COLO668 (cell line): Measurements from ENCODE around the gene RAI14.
"Not testable (repeated sequence)": the region's sequence is repeated elsewhere in the genome, so short reads cannot be mapped to it uniquely, and the experiment has no call there.

Experiments used
- DNase-seq: peaks from one replicate; lab custom pipeline; 2025; ENCODE audit not compliant: unreplicated experiment; lab: John Stamatoyannopoulos, UW

The RAI14 gene

GRCh38 chr5:34697308-34698108 lies 41.4 kb downstream of the RAI14 start:
- no peak for DNase-seq

GRCh38 chr5:34698109-34698419 lies 41.9 kb downstream of the RAI14 start:
- DNase-seq = no peak

GRCh38 chr5:34698754-34699153 lies 42.6 kb downstream of the RAI14 start:
- DNase-seq = no peak

- DNase-seq = no peak
Measured at GRCh38 chr5:34699155-34700077, 43.3 kb downstream of the RAI14 start.

- no peak for DNase-seq
Measured at GRCh38 chr5:34700078-34700452, 43.9 kb downstream of the RAI14 start.

GRCh38 chr5:34701442-34701841 lies 45.3 kb downstream of the RAI14 start:
- DNase-seq = not testable (repeated sequence)

- no peak for DNase-seq
Measured at GRCh38 chr5:34703767-34704713, 47.9 kb downstream of the RAI14 start.

GRCh38 chr5:34706084-34706483 lies 50.0 kb downstream of the RAI14 start:
- DNase-seq = no peak

- DNase-seq = no peak
Measured at GRCh38 chr5:34707451-34708107, 51.5 kb downstream of the RAI14 start.

- no peak for DNase-seq
Measured at GRCh38 chr5:34708777-34709176, 52.6 kb downstream of the RAI14 start.

GRCh38 chr5:34709861-34710673 lies 53.9 kb downstream of the RAI14 start:
- no peak for DNase-seq

- no peak for DNase-seq
Measured at GRCh38 chr5:34712565-34712964, 56.4 kb downstream of the RAI14 start.

GRCh38 chr5:34715711-34716110 lies 59.6 kb downstream of the RAI14 start:
- DNase-seq = no peak

- no peak for DNase-seq
Measured at GRCh38 chr5:34716986-34717385, 60.9 kb downstream of the RAI14 start.

GRCh38 chr5:34717426-34718327 lies 61.5 kb downstream of the RAI14 start:
- DNase-seq = no peak

GRCh38 chr5:34718516-34718915 lies 62.4 kb downstream of the RAI14 start:
- DNase-seq = no peak

GRCh38 chr5:34719029-34719428 lies 62.9 kb downstream of the RAI14 start:
- DNase-seq = no peak

GRCh38 chr5:34721327-34721726 lies 65.2 kb downstream of the RAI14 start:
- DNase-seq = no peak

- no peak for DNase-seq
Measured at GRCh38 chr5:34722183-34722582, 66.1 kb downstream of the RAI14 start.
